Mucosa of descending colon (tissue), 3 donors: ENCODE data around the gene PRKCB. TPM values are rescaled to one million over a fixed set of nuclear protein-coding genes. Genes with fewer than 3 reads are reported as not detected.
A peak's percentile ranks its signal among the peaks of the same experiment; 100 is the strongest.

Experiments used
- ATAC-seq: fragments of 200-7000 bp; cut with Tn5 transposase; one replicate; pipeline ENCODE4 v1.9.1; 2020; ENCODE audit warnings: mild to moderate bottlenecking, moderate library complexity
- DNase-seq, 3 donors: peaks; one replicate each; pipeline ENCODE4 v3.0.0-alpha.2; 2020
- H3K36me3 ChIP-seq: fragments of 200-600 bp; one replicate; pipeline ENCODE4 v1.8.0; 2021; ENCODE audit warnings: low read depth, mild to moderate bottlenecking
- H3K4me1 ChIP-seq: fragments of 200-600 bp; one replicate; pipeline ENCODE4 v1.8.0; 2021; ENCODE audit warnings: low read depth, mild to moderate bottlenecking
- H3K4me3 ChIP-seq: fragments of 200-600 bp; one replicate; pipeline ENCODE4 v1.8.0; 2021; ENCODE audit warnings: mild to moderate bottlenecking
- H3K9me3 ChIP-seq: fragments of 200-600 bp; one replicate; pipeline ENCODE4 v1.8.0; 2021; ENCODE audit warnings: mild to moderate bottlenecking
- intact Hi-C, 2 donors: fragments of 100-400 bp; cut with DNase I in 1 of 2; cut with micrococcal nuclease in 1 of 2; formaldehyde crosslinking; loops; one replicate each; pipeline versions ENCODE4 v1.11.0 to v1.11.1; 2022; cut with DNase I, micrococcal nuclease
- total RNA-seq, 3 donors: library from RNA; stranded (reverse); fragmentation: NEBNext Ultra II Directional in 2 of 3; extraction: Animal tissue kit (Norgen Biotek cat#: 25700) in 2 of 3; gene quantifications; one replicate each; pipeline versions ENCODE4 v1.2.1 to v1.2.4, GENCODE V29; 2021 to 2023
- TF ChIP-seq, protein P1 (sequence below): fragments of 200-600 bp; IDR thresholded peaks from one replicate; pipeline ENCODE4 v1.8.0; 2022; ENCODE audit warnings: antibody characterized with exemption, mild to moderate bottlenecking
- donor health status: DM: no; HTN: no; CAD: no; lungs with moderate emphysema.
- donor health status: DM: no; HTN: no; CAD: no.
- donor health status: DM: no; HTN: yes; CAD: no.

PRKCB gene
- total RNA-seq, 3 donors from 2014 or later = 7.4 to 29.0 (median 8.2) TPM

GRCh38 chr16:23981429-23982399, 145.9 kb downstream of the PRKCB start:
- intact Hi-C loops = no loop called here
- TF ChIP-seq, protein P1, sequence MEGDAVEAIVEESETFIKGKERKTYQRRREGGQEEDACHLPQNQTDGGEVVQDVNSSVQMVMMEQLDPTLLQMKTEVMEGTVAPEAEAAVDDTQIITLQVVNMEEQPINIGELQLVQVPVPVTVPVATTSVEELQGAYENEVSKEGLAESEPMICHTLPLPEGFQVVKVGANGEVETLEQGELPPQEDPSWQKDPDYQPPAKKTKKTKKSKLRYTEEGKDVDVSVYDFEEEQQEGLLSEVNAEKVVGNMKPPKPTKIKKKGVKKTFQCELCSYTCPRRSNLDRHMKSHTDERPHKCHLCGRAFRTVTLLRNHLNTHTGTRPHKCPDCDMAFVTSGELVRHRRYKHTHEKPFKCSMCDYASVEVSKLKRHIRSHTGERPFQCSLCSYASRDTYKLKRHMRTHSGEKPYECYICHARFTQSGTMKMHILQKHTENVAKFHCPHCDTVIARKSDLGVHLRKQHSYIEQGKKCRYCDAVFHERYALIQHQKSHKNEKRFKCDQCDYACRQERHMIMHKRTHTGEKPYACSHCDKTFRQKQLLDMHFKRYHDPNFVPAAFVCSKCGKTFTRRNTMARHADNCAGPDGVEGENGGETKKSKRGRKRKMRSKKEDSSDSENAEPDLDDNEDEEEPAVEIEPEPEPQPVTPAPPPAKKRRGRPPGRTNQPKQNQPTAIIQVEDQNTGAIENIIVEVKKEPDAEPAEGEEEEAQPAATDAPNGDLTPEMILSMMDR = no peak
- ATAC-seq = no peak
- Histone ChIP-seq H3K4me1 (no peaks in the 10 kb centered on the region), H3K4me3 (no peak overlapping the region), H3K36me3 (no peaks in the 10 kb centered on the region), H3K9me3 (no peaks in the 10 kb centered on the region)
- DNase-seq = no peak

GRCh38 chr16:23986455-23986854, 150.7 kb downstream of the PRKCB start:
- no peaks in the 10 kb centered on the region for H3K4me1 ChIP-seq
- TF ChIP-seq, protein P1 = no peak
- H3K4me3 ChIP-seq = no peak overlapping the region
- DNase-seq (no peak), ATAC-seq (no peak)
- H3K9me3 ChIP-seq = no peaks in the 10 kb centered on the region
- intact Hi-C loops = no loop called here
- no peaks in the 10 kb centered on the region for H3K36me3 ChIP-seq

- peak; percentile 36 for ATAC-seq
- TF ChIP-seq, protein P1 = no peak
- H3K9me3 ChIP-seq = no peaks in the 10 kb centered on the region
- no peak overlapping the region for H3K4me3 ChIP-seq
- no peak for DNase-seq
- H3K4me1 ChIP-seq = no peaks in the 10 kb centered on the region
- no peaks in the 10 kb centered on the region for H3K36me3 ChIP-seq
- intact Hi-C loops = no loop called here
Observed at GRCh38 chr16:23987443-23987842, 151.7 kb downstream of the PRKCB start.

- intact Hi-C loops = no loop called here
- Histone ChIP-seq H3K4me3 (no peak overlapping the region), H3K36me3 (no peaks in the 10 kb centered on the region), H3K9me3 (no peaks in the 10 kb centered on the region), H3K4me1 (no peaks in the 10 kb centered on the region)
- TF ChIP-seq, protein P1 = no peak
- DNase-seq = no peak
- no peak for ATAC-seq
Observed at GRCh38 chr16:23990507-23990906, 154.7 kb downstream of the PRKCB start.

DNA sequence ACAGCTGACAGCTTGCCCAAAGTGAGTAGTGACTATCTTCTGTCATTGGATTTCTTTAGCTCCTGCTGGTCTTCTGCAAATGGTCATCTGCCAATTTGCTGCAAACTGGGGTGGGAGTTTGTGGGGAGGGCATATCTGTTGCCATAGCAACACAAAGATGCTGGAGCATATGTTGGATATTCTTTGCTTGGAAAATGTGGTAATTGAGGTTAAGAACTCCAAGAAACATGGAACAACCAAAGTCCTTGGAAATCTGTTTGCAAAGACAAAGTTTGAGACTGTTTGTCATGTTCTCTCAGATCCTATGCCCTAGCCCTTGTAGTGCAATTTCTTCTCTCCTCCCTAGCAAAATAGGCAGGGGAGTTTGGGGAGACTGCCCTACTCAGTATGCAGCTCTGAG, 155.3 kb downstream of the PRKCB start:
- DNase-seq (no peak), ATAC-seq (no peak)
- Histone ChIP-seq H3K4me1 (no peaks in the 10 kb centered on the region), H3K36me3 (no peaks in the 10 kb centered on the region), H3K9me3 (no peaks in the 10 kb centered on the region), H3K4me3 (no peak overlapping the region)
- intact Hi-C loops = no loop called here
- TF ChIP-seq, protein P1 = no peak
